ENCODE data around the gene GLG1. TPM values are rescaled to one million over a fixed set of nuclear protein-coding genes. Genes with fewer than 3 reads are reported as not detected.
A peak's percentile ranks its signal among the peaks of the same experiment; 100 is the strongest.

Gene GLG1
- total RNA-seq, 1 experiment from 2014 or later, result 99.1 TPM

GRCh38 chr16:74455619-74456289, 151.2 kb downstream of the GLG1 start:
- Mint-ChIP-seq H3K36me3 (ENCODE audit: insufficient read depth, unreplicated experiment) (peaks cover 71% of the 10 kb centered on the region), H3K4me1 (ENCODE audit: insufficient read depth, unreplicated experiment) (peaks cover 20% of the 10 kb centered on the region), H3K27ac (ENCODE audit: low read depth, unreplicated experiment) (peak overlapping the region; percentile 94), H3K27me3 (ENCODE audit: insufficient read depth, unreplicated experiment) (no peaks in the 10 kb centered on the region), H3K9me3 (ENCODE audit: unreplicated experiment) (no peaks in the 10 kb centered on the region), H3K4me3 (ENCODE audit: unreplicated experiment) (no peak overlapping the region)
- DNase-seq (ENCODE audit: unreplicated experiment), result peak; percentile 74
- ChIA-PET CTCF (interaction anchor here (0.6 kb wide), 1 partner anchor 24 kb away, joined by 3 read pairs; no protein-coding TSS in a partner anchor), POLR2A (interaction anchor here (0.5 to 2.1 kb wide), 7 partner anchors 12 to 152 kb away, joined by 3 to 7 read pairs (median 4); partner anchors contain the start of gene GLG1)
- no TSS peak for BruUV-seq (replicated peaks)
- intact Hi-C loops (cut with micrococcal nuclease), result no loop called here
- no peak for TF ChIP-seq CTCF (IDR thresholded peaks at IDR 0.05; ENCODE audit: unreplicated experiment)

GRCh38 chr16:74455213-74455612, 151.7 kb downstream of the GLG1 start:
- Mint-ChIP-seq H3K4me1 (ENCODE audit: insufficient read depth, unreplicated experiment) (peaks cover 20% of the 10 kb centered on the region), H3K4me3 (ENCODE audit: unreplicated experiment) (no peak overlapping the region), H3K27ac (ENCODE audit: low read depth, unreplicated experiment) (peak overlapping the region; percentile 94), H3K27me3 (ENCODE audit: insufficient read depth, unreplicated experiment) (no peaks in the 10 kb centered on the region), H3K9me3 (ENCODE audit: unreplicated experiment) (no peaks in the 10 kb centered on the region), H3K36me3 (ENCODE audit: insufficient read depth, unreplicated experiment) (peaks cover 71% of the 10 kb centered on the region)
- POLR2A ChIA-PET, result interaction anchor here (0.5 to 2.1 kb wide), 7 partner anchors 13 to 152 kb away, joined by 3 to 7 read pairs (median 4); partner anchors contain the start of gene GLG1
- CTCF ChIA-PET, result interaction anchor here (0.6 to 1.6 kb wide), 5 partner anchors 10 to 1201 kb away, joined by 3 to 6 read pairs (median 4); no protein-coding TSS in a partner anchor
- peak; percentile 89 for DNase-seq (ENCODE audit: unreplicated experiment)
- TF ChIP-seq CTCF (IDR thresholded peaks at IDR 0.05; ENCODE audit: unreplicated experiment), result no peak
- BruUV-seq (replicated peaks), result no TSS peak
- intact Hi-C loops (cut with micrococcal nuclease), result no loop called here

- H3K27me3 Mint-ChIP-seq (ENCODE audit: insufficient read depth, unreplicated experiment), result no peaks in the 10 kb centered on the region
- peaks cover 30% of the 10 kb centered on the region for H3K4me1 Mint-ChIP-seq (ENCODE audit: insufficient read depth, unreplicated experiment)
- peaks cover 60% of the 10 kb centered on the region for H3K36me3 Mint-ChIP-seq (ENCODE audit: insufficient read depth, unreplicated experiment)
- intact Hi-C loops (cut with micrococcal nuclease), result no loop called here
- no peak for TF ChIP-seq CTCF (IDR thresholded peaks at IDR 0.05; ENCODE audit: unreplicated experiment)
- ChIA-PET POLR2A (no interaction called here), CTCF (interaction anchor here (0.6 to 1.1 kb wide), 2 partner anchors 8 to 34 kb away, joined by 3 to 4 read pairs; no protein-coding TSS in a partner anchor)
- peak overlapping the region; percentile 22 for H3K27ac Mint-ChIP-seq (ENCODE audit: low read depth, unreplicated experiment)
- no peak for DNase-seq (ENCODE audit: unreplicated experiment)
- H3K4me3 Mint-ChIP-seq (ENCODE audit: unreplicated experiment), result no peak overlapping the region
- H3K9me3 Mint-ChIP-seq (ENCODE audit: unreplicated experiment), result no peaks in the 10 kb centered on the region
- BruUV-seq (replicated peaks), result TSS peak; percentile 19
Measured at GRCh38 chr16:74451951-74452758, 154.8 kb downstream of the GLG1 start.

Data from MCF 10A (cell line).